ENCODE data around the gene CYP26B1. TPM values are rescaled to one million over a fixed set of nuclear protein-coding genes. Genes with fewer than 3 reads are reported as not detected.

The CYP26B1 gene
- total RNA-seq, 2 donors from 2014 or later: not detected

DNA sequence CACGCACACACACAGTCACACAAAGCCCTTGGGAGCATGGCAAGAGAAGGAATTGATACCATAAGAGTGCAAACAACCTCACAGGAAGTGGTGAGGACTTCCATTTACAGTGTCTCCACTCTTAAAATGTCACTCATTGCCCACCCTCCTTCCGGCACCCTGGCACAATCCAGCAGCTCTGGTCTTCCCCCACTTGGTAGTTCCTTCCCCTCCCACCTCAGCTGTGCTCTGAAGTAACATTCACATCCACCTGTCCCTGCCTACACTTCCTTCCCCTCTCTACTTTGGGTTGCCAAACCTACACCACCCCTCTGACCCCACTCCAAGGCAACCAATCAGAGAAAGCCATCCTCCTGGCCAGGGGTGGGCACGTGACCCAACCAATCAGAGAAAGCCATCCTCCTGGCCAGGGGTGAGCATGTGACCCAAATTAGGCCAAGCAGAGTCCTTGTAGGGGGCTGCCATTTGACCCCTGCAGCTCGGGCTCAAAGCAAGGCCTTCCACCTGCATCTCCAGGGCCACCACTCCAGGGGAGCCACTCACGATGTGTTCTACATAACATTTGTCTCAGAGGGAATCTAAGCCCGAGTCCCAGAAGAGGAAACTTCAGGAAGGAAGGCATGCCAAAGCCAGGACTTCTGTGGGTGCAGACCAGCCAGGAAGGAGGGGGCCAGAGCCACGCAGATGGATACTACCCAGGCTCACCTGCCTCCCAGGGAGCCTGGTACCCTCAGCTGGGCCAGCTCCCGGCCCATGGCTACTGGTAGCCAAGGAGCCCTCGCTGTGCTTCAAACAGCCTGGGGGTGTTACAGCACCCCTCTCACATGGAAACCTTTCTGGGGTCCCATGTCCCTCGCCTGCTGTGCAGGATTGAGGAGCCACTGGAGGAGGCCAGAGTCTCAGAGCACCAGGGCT, 21.2 kb downstream of the CYP26B1 start:
- peaks cover 0 to 3% of the 10 kb centered on the region in 2 donors for H3K4me1 Mint-ChIP-seq (ENCODE audit: low read depth in 2 of 2)
- H3K9me3 Mint-ChIP-seq: peaks cover 2% of the 10 kb centered on the region
- H3K27me3 Mint-ChIP-seq: peaks cover 17 to 26% of the 10 kb centered on the region in 2 donors
- H3K4me3 Mint-ChIP-seq: no peak overlapping the region
- ATAC-seq (no peak), DNase-seq (ENCODE audit: low spot score) (no peak)
- no peak overlapping the region for H3K27ac Mint-ChIP-seq
- H3K36me3 Mint-ChIP-seq: no peaks in the 10 kb centered on the region

DNA sequence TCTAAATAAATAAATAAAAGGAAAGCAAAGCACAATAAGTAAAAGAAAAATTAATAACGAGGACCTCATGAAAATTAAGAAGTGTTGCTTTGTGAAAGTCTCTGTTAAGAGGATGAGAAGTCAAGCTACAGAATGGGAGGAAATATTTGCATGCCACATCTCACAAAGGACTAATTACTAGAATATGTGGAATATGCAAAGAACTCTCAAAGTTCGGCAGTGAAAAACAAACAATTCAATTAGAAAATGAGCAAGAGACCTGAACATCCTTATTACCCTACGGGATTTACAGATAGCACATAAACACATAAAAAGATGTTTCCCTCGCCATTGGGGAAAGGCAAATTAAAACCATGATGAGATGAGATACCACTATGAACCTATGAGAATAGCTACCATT, 23.3 kb downstream of the CYP26B1 start:
- no peak for ATAC-seq
- Mint-ChIP-seq H3K9me3 (peaks cover 4% of the 10 kb centered on the region), H3K27me3 (peaks cover 18 to 35% of the 10 kb centered on the region in 2 donors), H3K36me3 (no peaks in the 10 kb centered on the region), H3K4me3 (no peak overlapping the region), H3K27ac (no peak overlapping the region), H3K4me1 (ENCODE audit: low read depth in 2 of 2) (peaks cover 0 to 3% of the 10 kb centered on the region in 2 donors)
- DNase-seq (ENCODE audit: low spot score): no peak

DNA sequence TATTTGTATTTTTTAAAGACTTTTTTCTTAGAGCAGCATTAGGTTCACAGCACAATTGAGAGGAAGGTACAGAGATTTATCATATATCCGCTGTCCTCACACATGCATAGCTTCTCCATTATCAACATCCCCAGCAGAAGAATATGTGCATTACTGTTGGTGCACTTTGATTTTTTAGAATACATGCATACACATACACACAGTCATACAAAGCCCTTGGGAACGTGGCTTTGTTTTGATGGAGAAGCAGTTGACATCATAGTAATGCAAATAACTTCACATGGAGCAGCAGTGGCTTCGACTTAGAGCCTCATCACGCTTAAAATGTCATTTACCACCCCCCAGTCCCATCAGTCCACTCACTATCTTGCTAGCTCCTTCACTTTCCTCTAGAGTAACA, 26.5 kb downstream of the CYP26B1 start:
- Mint-ChIP-seq H3K4me1 (ENCODE audit: low read depth in 2 of 2) (no peaks in the 10 kb centered on the region), H3K27me3 (peaks cover 15 to 46% of the 10 kb centered on the region in 2 donors), H3K36me3 (no peaks in the 10 kb centered on the region), H3K4me3 (no peak overlapping the region), H3K9me3 (peaks cover 4% of the 10 kb centered on the region), H3K27ac (no peak overlapping the region)
- ATAC-seq: no peak
- DNase-seq (ENCODE audit: low spot score): no peak

DNA sequence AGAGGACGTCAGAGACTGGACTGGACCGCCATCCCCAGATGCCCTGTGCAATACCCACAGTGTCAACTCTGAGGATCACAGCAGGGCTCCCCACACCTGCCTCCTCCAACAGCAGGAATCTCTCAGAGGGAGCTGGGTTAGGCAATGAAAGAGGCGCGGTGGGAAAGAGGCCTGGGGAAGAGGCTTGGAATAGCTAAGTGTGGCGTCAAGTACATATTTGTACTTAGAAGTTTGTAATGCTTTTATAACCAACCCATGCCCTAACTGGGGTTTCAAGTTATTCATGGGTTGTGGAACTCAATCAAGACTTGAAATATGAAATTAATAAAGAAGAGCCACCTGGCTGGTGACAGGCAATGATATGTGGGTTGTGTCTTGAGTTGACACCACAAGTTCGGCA, 28.7 kb downstream of the CYP26B1 start:
- Mint-ChIP-seq H3K9me3 (peaks cover 4% of the 10 kb centered on the region), H3K4me1 (ENCODE audit: low read depth in 2 of 2) (no peaks in the 10 kb centered on the region), H3K36me3 (no peaks in the 10 kb centered on the region), H3K27me3 (peaks cover 11 to 39% of the 10 kb centered on the region in 2 donors), H3K4me3 (no peak overlapping the region), H3K27ac (no peak overlapping the region)
- no peak for ATAC-seq
- no peak for DNase-seq (ENCODE audit: low spot score)

DNA sequence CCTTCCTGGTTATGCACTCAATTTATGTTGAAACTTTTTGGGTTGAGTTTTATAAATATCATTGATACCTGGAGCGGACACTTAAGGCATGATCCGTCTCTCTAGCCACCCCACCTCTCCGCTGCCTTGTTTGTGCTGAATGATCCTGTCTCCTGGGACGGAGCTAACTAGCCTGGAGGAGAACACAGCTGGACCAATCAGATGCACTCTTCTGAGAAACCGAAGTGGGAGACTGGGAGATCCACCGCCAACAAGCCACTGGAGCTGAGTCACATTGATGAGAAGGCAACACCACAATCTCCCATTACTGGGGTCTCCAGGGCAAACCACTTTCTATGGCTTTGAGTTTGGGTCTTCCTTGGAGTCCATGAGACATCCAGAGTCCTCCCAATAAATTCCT, 29.3 kb downstream of the CYP26B1 start:
- Mint-ChIP-seq H3K36me3 (no peaks in the 10 kb centered on the region), H3K4me3 (no peak overlapping the region), H3K27me3 (peaks cover 11 to 35% of the 10 kb centered on the region in 2 donors), H3K4me1 (ENCODE audit: low read depth in 2 of 2) (no peaks in the 10 kb centered on the region), H3K27ac (no peak overlapping the region), H3K9me3 (peaks cover 4% of the 10 kb centered on the region)
- ATAC-seq: no peak
- no peak for DNase-seq (ENCODE audit: low spot score)

DNA sequence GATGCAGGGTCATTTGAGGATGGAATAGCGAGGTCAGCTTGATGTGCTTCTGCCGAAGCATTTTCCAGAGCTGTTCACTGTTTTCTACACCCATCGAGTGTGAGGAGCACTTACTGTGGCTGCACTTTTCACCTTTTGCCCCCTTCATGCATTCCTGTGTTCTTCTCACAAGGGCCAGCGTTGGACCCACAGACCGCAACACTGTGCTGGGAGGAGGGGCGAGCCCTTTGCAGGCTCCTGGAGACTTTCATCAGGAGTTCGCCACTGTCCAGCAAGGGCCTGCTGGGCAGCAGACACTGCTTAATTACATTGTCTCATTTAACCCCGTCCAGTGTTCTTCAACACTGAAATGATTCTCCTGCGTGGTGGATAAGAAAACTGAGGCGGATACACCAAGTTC, 29.9 kb downstream of the CYP26B1 start:
- ATAC-seq: no peak
- H3K9me3 Mint-ChIP-seq: peaks cover 4% of the 10 kb centered on the region
- DNase-seq (ENCODE audit: low spot score): no peak
- H3K27me3 Mint-ChIP-seq: peaks cover 9 to 28% of the 10 kb centered on the region in 2 donors
- H3K36me3 Mint-ChIP-seq: no peaks in the 10 kb centered on the region
- no peak overlapping the region for H3K4me3 Mint-ChIP-seq
- no peaks in the 10 kb centered on the region for H3K4me1 Mint-ChIP-seq (ENCODE audit: low read depth in 2 of 2)
- H3K27ac Mint-ChIP-seq: no peak overlapping the region

DNA sequence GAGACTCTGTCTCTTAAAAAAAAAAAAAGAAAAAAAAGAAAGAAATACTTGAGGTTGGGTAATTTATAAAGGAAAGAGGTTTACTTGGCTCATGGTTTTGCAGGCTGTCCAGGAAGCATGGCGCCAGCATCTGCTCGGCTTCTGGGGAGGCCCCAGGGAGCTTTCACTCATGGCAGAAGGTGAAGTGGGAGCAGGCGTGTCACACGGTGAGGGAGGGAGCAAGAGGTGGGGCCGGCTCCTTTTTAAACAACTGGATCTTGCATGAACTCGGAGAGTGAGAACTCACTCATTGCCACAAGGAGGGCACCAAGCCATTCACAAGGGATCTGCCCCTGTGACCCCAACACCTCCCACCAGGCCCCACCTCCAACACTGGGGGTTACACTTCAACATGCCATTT, 30.6 kb downstream of the CYP26B1 start:
- DNase-seq (ENCODE audit: low spot score) (no peak), ATAC-seq (no peak)
- Mint-ChIP-seq H3K4me3 (no peak overlapping the region), H3K27me3 (peaks cover 6 to 21% of the 10 kb centered on the region in 2 donors), H3K27ac (no peak overlapping the region), H3K9me3 (peaks cover 4% of the 10 kb centered on the region), H3K36me3 (no peaks in the 10 kb centered on the region), H3K4me1 (ENCODE audit: low read depth in 2 of 2) (no peaks in the 10 kb centered on the region)

DNA sequence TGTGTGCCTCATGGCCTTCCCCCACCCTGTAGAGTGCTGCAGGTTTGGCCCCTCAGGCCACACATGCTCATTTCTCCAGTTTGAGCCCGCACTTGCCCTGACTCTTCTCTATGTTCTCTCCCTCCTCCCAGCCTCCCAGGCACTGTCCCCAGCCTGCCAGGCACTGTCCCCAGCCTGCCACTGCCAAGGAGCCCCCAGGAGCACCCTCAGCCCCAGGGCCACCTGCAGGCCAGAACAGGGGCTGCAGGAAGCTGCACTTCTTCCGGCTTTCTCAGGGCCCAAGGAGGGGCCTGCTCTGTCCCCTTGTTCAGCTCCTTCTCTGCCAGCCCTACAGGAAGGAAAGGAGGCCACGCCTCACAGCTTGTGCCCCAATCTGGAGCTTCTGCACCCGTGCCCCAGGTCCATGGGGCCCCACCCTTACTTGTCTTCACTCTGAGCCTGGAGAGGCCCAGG, 31.6 kb downstream of the CYP26B1 start:
- Mint-ChIP-seq H3K27ac (no peak overlapping the region), H3K4me3 (no peak overlapping the region)
- ATAC-seq: peak in 1 of 2 donors; percentile 8

DNA sequence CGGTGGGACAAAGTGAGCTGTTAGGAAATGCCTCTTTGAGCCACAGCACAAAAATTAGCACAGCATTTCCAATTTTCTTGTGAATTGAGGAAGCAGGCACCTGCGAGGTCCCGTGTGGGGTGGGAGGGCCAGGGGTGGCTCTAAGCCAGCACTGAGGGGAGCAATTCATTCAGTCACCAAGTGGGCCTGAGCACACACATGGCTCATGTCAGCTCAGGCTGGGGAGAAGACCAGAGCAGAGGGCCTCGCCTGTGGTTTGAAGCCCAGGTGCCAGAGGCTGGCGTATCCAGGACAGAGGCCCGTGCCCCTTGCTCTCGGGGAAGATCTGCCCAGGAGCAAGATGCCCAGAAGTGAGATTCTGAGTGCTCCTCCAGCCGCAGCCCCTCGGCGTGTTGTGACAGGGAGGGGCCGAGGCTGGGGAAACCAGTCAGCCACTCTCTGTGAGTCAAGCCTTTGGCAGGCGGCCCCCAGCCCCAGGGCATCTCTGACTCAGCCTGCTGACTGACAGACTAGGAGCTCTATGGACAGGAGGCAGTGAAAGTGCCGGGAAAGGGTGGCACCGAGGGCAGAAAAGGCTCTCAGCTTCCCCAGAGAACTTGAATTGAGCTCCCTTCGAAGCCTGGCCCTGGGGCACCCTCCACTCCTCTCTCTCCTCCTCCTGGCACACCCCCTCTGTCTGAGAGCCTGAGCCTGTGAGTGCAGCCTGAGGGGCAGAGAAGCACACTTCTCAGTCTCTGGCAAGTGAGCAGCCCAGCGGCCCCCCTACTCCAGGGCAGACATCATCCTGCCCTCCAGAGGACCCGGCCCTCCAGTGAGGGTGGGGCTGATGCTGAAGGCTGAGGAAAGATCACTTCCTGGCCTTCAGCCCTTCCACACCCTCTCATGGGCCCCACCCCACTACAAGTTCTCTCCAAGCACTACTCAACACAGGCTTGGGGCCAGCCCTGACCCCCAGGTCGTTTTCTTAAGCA, 32.3 kb downstream of the CYP26B1 start:
- Mint-ChIP-seq H3K27me3 (peaks cover 4 to 12% of the 10 kb centered on the region in 2 donors), H3K36me3 (no peaks in the 10 kb centered on the region), H3K9me3 (no peaks in the 10 kb centered on the region), H3K4me3 (no peak overlapping the region), H3K27ac (no peak overlapping the region), H3K4me1 (ENCODE audit: low read depth in 2 of 2) (no peaks in the 10 kb centered on the region)
- DNase-seq (ENCODE audit: low spot score) (no peak), ATAC-seq (peak; percentile 20)

More for the DNA sequence above, 31.6 kb downstream of the CYP26B1 start:
- Mint-ChIP-seq H3K4me1 (ENCODE audit: low read depth in 2 of 2) (no peaks in the 10 kb centered on the region), H3K27me3 (peaks cover 4 to 17% of the 10 kb centered on the region in 2 donors), H3K36me3 (no peaks in the 10 kb centered on the region), H3K9me3 (no peaks in the 10 kb centered on the region)
- no peak for DNase-seq (ENCODE audit: low spot score)

DNA sequence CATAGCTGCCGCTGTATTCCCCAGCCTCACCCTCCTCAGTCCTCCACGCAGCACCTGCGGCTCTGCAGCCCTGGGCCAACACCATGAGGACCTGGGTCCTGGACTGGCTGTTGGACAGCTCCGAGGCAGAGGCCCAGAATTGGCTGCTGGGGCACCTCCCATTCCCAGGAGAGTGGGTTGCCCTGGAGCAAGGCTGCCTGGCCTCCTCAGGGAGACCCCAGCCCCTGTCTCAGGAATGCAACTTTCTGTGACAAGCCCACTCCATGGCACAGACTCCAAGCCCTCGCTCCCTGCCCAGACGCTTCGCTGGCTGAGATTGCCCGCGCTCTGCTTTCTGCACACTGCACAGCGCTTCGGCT, 33.0 kb downstream of the CYP26B1 start:
- no peak for DNase-seq (ENCODE audit: low spot score)
- no peak overlapping the region for H3K4me3 Mint-ChIP-seq
- no peaks in the 10 kb centered on the region for H3K9me3 Mint-ChIP-seq
- peaks cover 4 to 18% of the 10 kb centered on the region in 2 donors for H3K27me3 Mint-ChIP-seq
- peak; percentile 17 to 37 for ATAC-seq
- no peaks in the 10 kb centered on the region for H3K4me1 Mint-ChIP-seq (ENCODE audit: low read depth in 2 of 2)
- H3K27ac Mint-ChIP-seq: no peak overlapping the region
- no peaks in the 10 kb centered on the region for H3K36me3 Mint-ChIP-seq

DNA sequence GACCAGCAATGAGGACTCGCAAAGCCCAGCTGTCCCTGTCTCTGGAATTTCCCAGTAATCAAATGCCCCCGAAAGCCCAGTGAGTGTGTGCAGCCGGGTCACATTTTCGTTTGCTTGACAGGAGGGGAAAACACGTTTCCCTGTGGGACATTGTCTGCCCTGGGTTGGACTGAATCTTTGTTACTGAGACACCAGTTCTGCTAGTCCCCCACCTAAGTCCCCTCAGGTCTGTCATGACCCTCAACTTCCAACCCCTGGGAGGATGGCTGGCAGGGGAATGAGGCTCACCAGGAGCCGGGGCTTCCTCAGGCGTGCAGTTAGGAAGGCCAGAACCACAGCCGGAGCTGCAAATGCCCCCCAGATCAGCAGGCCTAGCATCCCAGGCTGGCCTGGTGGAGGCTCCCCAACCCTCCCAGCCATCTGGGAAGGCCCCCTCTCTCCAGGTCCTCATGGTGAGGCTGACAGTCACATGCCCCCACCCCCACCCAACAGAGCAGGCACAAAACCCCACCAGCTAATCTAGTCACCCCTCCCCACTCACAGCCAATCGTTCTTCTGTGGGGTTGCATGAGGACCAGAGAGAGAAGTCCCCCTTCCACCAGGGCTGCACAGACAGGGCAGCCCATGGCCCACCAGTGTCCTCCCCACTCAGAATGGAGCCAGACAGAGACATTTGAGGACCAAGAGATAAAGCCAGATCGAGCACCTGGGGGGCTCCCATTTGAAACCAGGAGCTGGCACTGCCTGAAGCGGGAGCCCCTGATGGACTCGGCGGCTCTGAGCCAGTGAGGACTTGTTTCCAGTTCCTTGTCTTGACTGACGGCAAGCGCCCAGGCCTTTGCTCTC, 33.6 kb downstream of the CYP26B1 start:
- no peak for DNase-seq (ENCODE audit: low spot score)
- no peak for ATAC-seq
- H3K36me3 Mint-ChIP-seq: no peaks in the 10 kb centered on the region
- H3K4me3 Mint-ChIP-seq: no peak overlapping the region
- H3K27ac Mint-ChIP-seq: no peak overlapping the region
- no peaks in the 10 kb centered on the region for H3K9me3 Mint-ChIP-seq
- H3K4me1 Mint-ChIP-seq (ENCODE audit: low read depth in 2 of 2): no peaks in the 10 kb centered on the region
- peaks cover 5 to 19% of the 10 kb centered on the region in 2 donors for H3K27me3 Mint-ChIP-seq

DNA sequence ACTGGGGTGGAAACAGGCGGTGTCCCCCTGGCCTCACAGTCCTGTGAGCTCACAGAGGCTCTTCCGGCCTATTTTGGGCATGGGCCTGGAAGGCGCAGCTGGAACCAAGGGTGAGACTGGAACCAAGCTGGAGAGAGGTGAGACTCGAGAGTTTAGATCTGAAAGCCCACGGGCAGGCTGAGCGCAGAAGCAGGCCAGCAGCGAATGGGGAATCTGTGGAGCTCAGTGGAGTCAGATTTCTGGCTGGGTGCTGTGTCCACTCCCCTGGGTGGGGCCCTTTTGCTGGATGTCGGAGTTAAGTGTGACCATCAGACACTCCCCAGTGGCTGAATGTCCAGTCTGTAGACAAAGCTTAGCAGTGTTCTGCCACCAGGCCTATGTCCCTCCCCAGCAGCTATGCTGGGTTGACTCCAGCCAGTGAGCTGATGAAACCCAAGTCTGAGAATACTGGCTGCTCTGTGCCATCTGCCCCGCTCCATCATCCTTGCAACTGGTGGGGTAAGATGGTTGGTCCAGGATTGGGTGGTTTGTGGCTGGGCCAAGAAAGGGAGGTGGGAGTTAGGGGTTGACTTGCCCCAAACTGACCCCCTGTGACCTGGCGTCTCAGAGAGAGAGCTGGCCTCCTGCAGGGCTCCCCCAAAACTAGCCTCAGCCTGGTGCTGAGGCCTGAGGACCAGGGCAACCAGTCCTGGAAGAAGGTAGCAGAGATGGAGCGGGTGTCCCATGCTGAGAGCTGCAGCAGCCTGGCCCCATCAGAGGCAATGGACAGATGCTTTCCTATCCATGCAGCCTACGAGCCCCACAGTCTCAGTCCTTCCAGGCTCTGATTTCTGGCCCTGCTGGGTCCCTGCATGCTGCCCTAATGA, 34.4 kb downstream of the CYP26B1 start:
- no peak overlapping the region for H3K4me3 Mint-ChIP-seq

More for the DNA sequence above, 34.4 kb downstream of the CYP26B1 start:
- ATAC-seq (peak in 1 of 2 donors; percentile 18), DNase-seq (ENCODE audit: low spot score) (no peak)
- Mint-ChIP-seq H3K9me3 (no peaks in the 10 kb centered on the region), H3K4me1 (ENCODE audit: low read depth in 2 of 2) (no peaks in the 10 kb centered on the region), H3K27ac (no peak overlapping the region), H3K27me3 (peaks cover 9 to 20% of the 10 kb centered on the region in 2 donors), H3K36me3 (no peaks in the 10 kb centered on the region)
